Muscle of arm (tissue), 12 donors: ENCODE data around the gene ACOT12. TPM values are rescaled to one million over a fixed set of nuclear protein-coding genes. Genes with fewer than 3 reads are reported as not detected.
"Not testable (repeated sequence)": the region's sequence is repeated elsewhere in the genome, so short reads cannot be mapped to it uniquely, and the experiment has no call there.

ENCODE experiments used
- DNase-seq: peaks from one replicate; pipeline ENCODE4 v3.0.0-alpha.2; 2013
- polyA plus RNA-seq, 12 donors: library from polyadenylated mRNA; unstranded; fragments of 120-200 nt; gene quantifications; one replicate each; pipeline ENCODE4 v1.2.1, GENCODE V29; 2013; ENCODE audit not compliant: insufficient read length in 12 of 12

Gene ACOT12
- polyA plus RNA-seq, 12 donors: 0.11 to 0.85 (median 0.21) TPM; not detected in 4

GRCh38 chr5:81345411-81346003 is 48.4 kb downstream of the ACOT12 start:
- DNase-seq: no peak

- no peak for DNase-seq
Observed at GRCh38 chr5:81344736-81345135, 49.2 kb downstream of the ACOT12 start.

- not testable (repeated sequence) for DNase-seq
Observed at GRCh38 chr5:81338213-81338612, 55.7 kb downstream of the ACOT12 start.

- no peak for DNase-seq
Observed at GRCh38 chr5:81337803-81338202, 56.1 kb downstream of the ACOT12 start.

GRCh38 chr5:81336556-81336955 is 57.4 kb downstream of the ACOT12 start:
- no peak for DNase-seq

GRCh38 chr5:81335946-81336345 is 58.0 kb downstream of the ACOT12 start:
- no peak for DNase-seq

GRCh38 chr5:81334304-81335061 is 59.5 kb downstream of the ACOT12 start:
- DNase-seq: no peak

- DNase-seq: no peak
Observed at GRCh38 chr5:81326554-81326953, 67.4 kb downstream of the ACOT12 start.

- no peak for DNase-seq
Observed at GRCh38 chr5:81317536-81317935, 76.4 kb downstream of the ACOT12 start.

- no peak for DNase-seq
Observed at GRCh38 chr5:81316571-81316970, 77.4 kb downstream of the ACOT12 start.

- DNase-seq: no peak
Observed at GRCh38 chr5:81315830-81316229, 78.1 kb downstream of the ACOT12 start.

GRCh38 chr5:81315336-81315735 is 78.6 kb downstream of the ACOT12 start:
- no peak for DNase-seq

- no peak for DNase-seq
Observed at GRCh38 chr5:81314581-81314980, 79.4 kb downstream of the ACOT12 start.

GRCh38 chr5:81313686-81314085 is 80.2 kb downstream of the ACOT12 start:
- DNase-seq: no peak

GRCh38 chr5:81313278-81313677 is 80.7 kb downstream of the ACOT12 start:
- DNase-seq: no peak

- DNase-seq: no peak
Observed at GRCh38 chr5:81310402-81311063, 83.4 kb downstream of the ACOT12 start.

- no peak for DNase-seq
Observed at GRCh38 chr5:81308836-81309235, 85.1 kb downstream of the ACOT12 start.

GRCh38 chr5:81305785-81306184 is 88.1 kb downstream of the ACOT12 start:
- DNase-seq: no peak

- no peak for DNase-seq
Observed at GRCh38 chr5:81303563-81303962, 90.4 kb downstream of the ACOT12 start.

- no peak for DNase-seq
Observed at GRCh38 chr5:81302596-81302995, 91.3 kb downstream of the ACOT12 start.

- DNase-seq: peak; percentile 96
Observed at GRCh38 chr5:81301271-81302015, 92.5 kb downstream of the ACOT12 start, which contains the start of gene ZCCHC9. TSS of gene ZCCHC9 (plus strand) at chr5:81301587. CDS start at chr5:81304758, 3,171 bp downstream.

GRCh38 chr5:81300921-81301270 is 93.0 kb downstream of the ACOT12 start:
- no peak for DNase-seq
